ENCODE results near the gene SYNPO2L. TPM values are rescaled to one million over a fixed set of nuclear protein-coding genes. Genes with fewer than 3 reads are reported as not detected.
A peak's percentile ranks its signal among the peaks of the same experiment; 100 is the strongest.
"Not testable (repeated sequence)": the region's sequence is repeated elsewhere in the genome, so short reads cannot be mapped to it uniquely, and the experiment has no call there.

SYNPO2L gene, protein sequence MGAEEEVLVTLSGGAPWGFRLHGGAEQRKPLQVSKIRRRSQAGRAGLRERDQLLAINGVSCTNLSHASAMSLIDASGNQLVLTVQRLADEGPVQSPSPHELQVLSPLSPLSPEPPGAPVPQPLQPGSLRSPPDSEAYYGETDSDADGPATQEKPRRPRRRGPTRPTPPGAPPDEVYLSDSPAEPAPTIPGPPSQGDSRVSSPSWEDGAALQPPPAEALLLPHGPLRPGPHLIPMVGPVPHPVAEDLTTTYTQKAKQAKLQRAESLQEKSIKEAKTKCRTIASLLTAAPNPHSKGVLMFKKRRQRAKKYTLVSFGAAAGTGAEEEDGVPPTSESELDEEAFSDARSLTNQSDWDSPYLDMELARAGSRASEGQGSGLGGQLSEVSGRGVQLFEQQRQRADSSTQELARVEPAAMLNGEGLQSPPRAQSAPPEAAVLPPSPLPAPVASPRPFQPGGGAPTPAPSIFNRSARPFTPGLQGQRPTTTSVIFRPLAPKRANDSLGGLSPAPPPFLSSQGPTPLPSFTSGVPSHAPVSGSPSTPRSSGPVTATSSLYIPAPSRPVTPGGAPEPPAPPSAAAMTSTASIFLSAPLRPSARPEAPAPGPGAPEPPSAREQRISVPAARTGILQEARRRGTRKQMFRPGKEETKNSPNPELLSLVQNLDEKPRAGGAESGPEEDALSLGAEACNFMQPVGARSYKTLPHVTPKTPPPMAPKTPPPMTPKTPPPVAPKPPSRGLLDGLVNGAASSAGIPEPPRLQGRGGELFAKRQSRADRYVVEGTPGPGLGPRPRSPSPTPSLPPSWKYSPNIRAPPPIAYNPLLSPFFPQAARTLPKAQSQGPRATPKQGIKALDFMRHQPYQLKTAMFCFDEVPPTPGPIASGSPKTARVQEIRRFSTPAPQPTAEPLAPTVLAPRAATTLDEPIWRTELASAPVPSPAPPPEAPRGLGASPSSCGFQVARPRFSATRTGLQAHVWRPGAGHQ
- total RNA-seq = 0.32 TPM
- long read RNA-seq, partial matches to known transcripts = 0 of 1 reads
- long read RNA-seq, other reads (novel, unspliced or antisense) = 1 of 1 reads

DNA sequence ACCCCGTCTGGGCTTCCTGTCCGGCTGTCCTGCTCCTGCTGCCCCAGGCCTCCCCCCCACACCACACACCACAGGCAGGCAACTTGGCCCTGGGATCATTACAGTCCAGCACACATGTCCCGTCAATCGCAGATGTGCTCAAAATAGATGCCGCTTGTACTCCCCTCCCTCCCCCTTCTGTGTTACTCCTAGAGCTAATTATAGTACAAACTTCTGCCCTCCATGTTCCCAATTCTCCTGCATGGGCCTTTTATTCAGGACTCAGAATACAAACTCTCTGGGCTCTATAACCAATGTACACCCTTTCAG lies at the start of gene SYNPO2L:
SYNPO2L (minus strand) TSS at position 40 of the 309 bp plus-strand sequence. CDS start 107 bp downstream, outside the sequence.
- H3K36me3 ChIP-seq = no peaks in the 10 kb centered on the region
- no peak within 1 kb of the TSS for H3K27ac ChIP-seq
- ATAC-seq (peak; percentile 41 to 44), DNase-seq (no peak)
- H3K4me3 ChIP-seq = no peak within 1 kb of the TSS
- no peaks in the 10 kb centered on the region for H3K9me3 ChIP-seq
- no peaks in the 10 kb centered on the region for H3K4me1 ChIP-seq
- no peaks in the 10 kb centered on the region for H3K27me3 ChIP-seq (ENCODE audit: low read depth)
- intact Hi-C loops (cut with DNase I) = no loop called here
- no peak for TF ChIP-seq CTCF (IDR thresholded peaks at IDR 0.05)

GRCh38 chr10:73703924-73704323 lies 48.1 kb upstream of the SYNPO2L start:
- H3K27ac ChIP-seq; DNase-seq; ATAC-seq; H3K4me3 ChIP-seq; H3K27me3 ChIP-seq (ENCODE audit: low read depth); intact Hi-C loops (cut with DNase I); H3K9me3 ChIP-seq; H3K4me1 ChIP-seq: not testable (repeated sequence)
- H3K36me3 ChIP-seq = peaks cover 11% of the 10 kb centered on the region

DNA sequence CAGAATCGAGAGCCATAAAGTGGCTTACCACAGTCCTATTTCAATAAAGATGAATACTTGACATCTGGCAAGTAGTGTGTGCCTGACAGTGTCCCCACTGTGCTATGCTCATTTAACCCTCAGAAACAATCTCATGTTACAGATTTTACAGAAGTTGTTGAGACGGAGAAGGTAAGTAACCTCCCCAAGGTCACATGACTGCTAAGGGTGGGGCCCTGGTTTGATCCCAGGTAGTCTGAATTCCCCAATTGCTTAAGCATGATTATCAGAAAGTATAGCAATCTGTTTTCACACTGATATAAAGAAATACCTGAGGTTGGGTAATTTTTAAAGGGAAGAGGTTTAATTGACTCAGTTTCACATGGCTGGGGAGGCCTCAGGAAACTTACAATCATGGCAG lies 43.0 kb upstream of the SYNPO2L start:
- H3K4me3 ChIP-seq; ATAC-seq; H3K27ac ChIP-seq; H3K4me1 ChIP-seq; H3K27me3 ChIP-seq (ENCODE audit: low read depth); H3K9me3 ChIP-seq; DNase-seq; intact Hi-C loops (cut with DNase I); H3K36me3 ChIP-seq: not testable (repeated sequence)

- H3K4me1 ChIP-seq; intact Hi-C loops (cut with DNase I); H3K4me3 ChIP-seq; H3K9me3 ChIP-seq; DNase-seq; H3K27me3 ChIP-seq (ENCODE audit: low read depth); ATAC-seq; H3K27ac ChIP-seq: not testable (repeated sequence)
- peaks cover 12% of the 10 kb centered on the region for H3K36me3 ChIP-seq
These were observed 41.9 kb upstream of the SYNPO2L start, which contains the start of gene AGAP5 for GRCh38 chr10:73697675-73698159. Gene AGAP5 (minus strand): TSS chr10:73698109. CDS start chr10:73697755, 354 bp downstream.

DNA sequence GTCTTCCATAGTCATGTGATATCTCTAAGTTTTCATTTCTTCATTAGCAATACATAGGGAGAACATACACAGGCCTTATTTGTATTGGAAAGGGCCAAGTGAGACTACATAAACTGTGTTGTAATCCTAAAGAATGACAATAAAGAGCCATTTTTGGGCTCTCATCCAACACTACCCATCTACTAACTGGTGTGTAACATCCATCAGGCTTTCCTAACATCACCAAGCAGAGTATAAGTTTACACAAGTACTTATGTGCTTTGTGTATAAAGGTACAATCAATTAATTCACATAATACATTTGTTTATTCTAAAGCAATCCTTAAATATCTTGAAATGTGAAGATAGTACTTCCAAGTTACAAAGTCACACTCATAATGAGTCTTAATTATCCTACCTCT lies 39.5 kb upstream of the SYNPO2L start:
- DNase-seq; H3K4me3 ChIP-seq; H3K9me3 ChIP-seq; intact Hi-C loops (cut with DNase I); ATAC-seq; H3K27me3 ChIP-seq (ENCODE audit: low read depth); H3K27ac ChIP-seq; H3K4me1 ChIP-seq: not testable (repeated sequence)
- H3K36me3 ChIP-seq = peaks cover 12% of the 10 kb centered on the region

- H3K27ac ChIP-seq; H3K4me1 ChIP-seq; H3K27me3 ChIP-seq (ENCODE audit: low read depth); H3K9me3 ChIP-seq; DNase-seq; H3K4me3 ChIP-seq; ATAC-seq; intact Hi-C loops (cut with DNase I); H3K36me3 ChIP-seq: not testable (repeated sequence)
These were observed 34.9 kb upstream of the SYNPO2L start for GRCh38 chr10:73690755-73691154.

- H3K27ac ChIP-seq; H3K27me3 ChIP-seq (ENCODE audit: low read depth); H3K9me3 ChIP-seq; DNase-seq; H3K4me1 ChIP-seq; H3K4me3 ChIP-seq; ATAC-seq; intact Hi-C loops (cut with DNase I): not testable (repeated sequence)
- H3K36me3 ChIP-seq = peaks cover 12% of the 10 kb centered on the region
These were observed 33.8 kb upstream of the SYNPO2L start for GRCh38 chr10:73689596-73689995.

GRCh38 chr10:73687641-73688040 lies 31.8 kb upstream of the SYNPO2L start:
- H3K27ac ChIP-seq; intact Hi-C loops (cut with DNase I); H3K4me1 ChIP-seq; ATAC-seq; H3K9me3 ChIP-seq; H3K36me3 ChIP-seq; H3K4me3 ChIP-seq; H3K27me3 ChIP-seq (ENCODE audit: low read depth); DNase-seq: not testable (repeated sequence)

- H3K27ac ChIP-seq; H3K4me3 ChIP-seq; intact Hi-C loops (cut with DNase I); DNase-seq; H3K36me3 ChIP-seq; H3K9me3 ChIP-seq; H3K27me3 ChIP-seq (ENCODE audit: low read depth); H3K4me1 ChIP-seq; ATAC-seq: not testable (repeated sequence)
These were observed 18.7 kb upstream of the SYNPO2L start for GRCh38 chr10:73674546-73674945.

- H3K4me3 ChIP-seq; H3K27ac ChIP-seq; DNase-seq; H3K36me3 ChIP-seq; ATAC-seq; H3K9me3 ChIP-seq; H3K4me1 ChIP-seq; H3K27me3 ChIP-seq (ENCODE audit: low read depth); intact Hi-C loops (cut with DNase I): not testable (repeated sequence)
These were observed 12.5 kb upstream of the SYNPO2L start for GRCh38 chr10:73668378-73668777.

DNA sequence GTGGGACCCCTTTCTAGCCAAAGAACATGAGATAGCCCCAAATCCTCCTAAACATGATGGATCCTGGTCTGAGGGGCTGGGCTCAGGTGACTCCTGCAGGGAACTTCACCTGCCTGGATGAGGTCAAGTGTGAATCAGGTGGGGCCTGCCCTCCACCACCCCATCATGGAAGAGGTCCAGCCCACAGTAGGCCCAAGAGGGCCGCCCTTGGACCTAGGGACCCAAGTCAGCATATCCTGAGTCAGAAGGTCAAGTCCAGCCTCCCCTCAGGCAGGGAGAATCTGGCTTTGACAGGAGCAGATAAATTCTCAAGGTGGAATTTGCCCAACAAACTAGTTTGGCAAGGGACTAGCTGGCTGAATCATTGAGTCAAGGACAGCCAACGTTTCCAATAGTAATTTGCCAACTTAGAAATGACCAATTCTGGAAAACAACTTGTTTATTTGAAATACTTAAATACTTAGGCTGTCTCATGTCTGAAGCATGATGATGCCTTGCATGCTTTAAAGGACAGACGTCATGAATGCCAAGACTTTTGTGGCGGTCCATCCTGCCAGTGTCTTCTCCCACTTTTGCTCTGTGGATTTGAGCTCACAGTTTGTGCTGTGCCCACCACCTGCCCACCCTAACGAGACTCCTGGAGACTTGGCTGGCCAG lies 10.5 kb upstream of the SYNPO2L start:
- not testable (repeated sequence) for ATAC-seq

DNA sequence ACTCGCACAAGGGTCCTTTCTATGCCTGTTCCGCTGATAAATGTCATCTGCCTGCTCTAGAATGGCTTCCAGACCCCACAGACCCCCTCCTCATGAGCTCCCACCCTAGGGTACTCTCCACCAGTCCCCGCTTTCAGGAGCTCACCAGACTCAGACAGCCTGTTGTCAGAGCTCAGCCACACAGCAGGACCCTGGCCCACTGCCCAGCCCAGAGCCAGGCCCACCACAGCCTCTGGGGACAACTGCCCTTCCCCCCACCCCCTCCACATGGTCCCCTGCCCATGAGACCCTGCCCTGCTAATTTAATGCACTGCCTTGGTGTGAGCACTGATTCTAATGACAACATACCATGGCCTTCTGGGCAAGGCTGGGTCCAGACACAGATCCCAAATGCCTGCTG lies 9.8 kb upstream of the SYNPO2L start:
- ATAC-seq; intact Hi-C loops (cut with DNase I); H3K36me3 ChIP-seq; H3K27ac ChIP-seq; H3K4me3 ChIP-seq; H3K9me3 ChIP-seq; H3K4me1 ChIP-seq; DNase-seq; H3K27me3 ChIP-seq (ENCODE audit: low read depth): not testable (repeated sequence)

More for the DNA sequence above, 10.5 kb upstream of the SYNPO2L start:
- H3K9me3 ChIP-seq; H3K4me1 ChIP-seq; H3K27ac ChIP-seq; intact Hi-C loops (cut with DNase I); H3K36me3 ChIP-seq; H3K4me3 ChIP-seq; H3K27me3 ChIP-seq (ENCODE audit: low read depth); DNase-seq: not testable (repeated sequence)
